22Rv1 (cell line): ENCODE results near the gene CRISP1.
A peak's percentile ranks its signal among the peaks of the same experiment; 100 is the strongest.

Source experiments
- H3K27ac ChIP-seq: fragments of 450-650 bp; 2 replicates; pipeline ENCODE4 v1.5.1; 2017
- ZFX ChIP-seq: fragments of 450-650 bp; IDR thresholded peaks from 2 replicates; pipeline ENCODE4 v1.6.1; 2017; ENCODE audit warnings: antibody characterized with exemption, borderline replicate concordance
- TF ChIP-seq, protein P1 (sequence below): fragments of 450-650 bp; IDR thresholded peaks from 2 replicates; pipeline ENCODE4 v1.5.1; 2017; ENCODE audit warnings: mild to moderate bottlenecking

The CRISP1 gene

DNA sequence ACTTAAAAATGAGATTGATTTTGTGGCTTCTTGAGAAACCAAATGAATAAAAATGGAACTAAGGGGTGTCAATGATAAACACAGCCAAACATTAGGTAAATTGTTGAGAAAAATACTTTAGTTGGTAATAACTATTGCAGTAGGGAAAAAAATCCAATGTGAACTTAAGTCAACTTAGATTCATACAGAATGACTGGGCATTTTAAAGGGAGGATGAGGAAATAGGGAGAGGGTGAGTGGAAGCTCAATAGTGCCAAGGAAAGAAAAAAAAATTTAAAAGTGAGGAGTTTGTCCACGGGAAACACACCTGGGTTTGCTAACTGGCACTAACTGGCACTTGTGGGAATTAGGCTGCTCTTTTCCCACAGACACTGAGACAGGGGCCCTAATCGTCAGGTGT, 53.1 kb downstream of the CRISP1 start:
- no peak overlapping the region for H3K27ac ChIP-seq
- no peak for TF ChIP-seq ZFX
- TF ChIP-seq, protein P1, sequence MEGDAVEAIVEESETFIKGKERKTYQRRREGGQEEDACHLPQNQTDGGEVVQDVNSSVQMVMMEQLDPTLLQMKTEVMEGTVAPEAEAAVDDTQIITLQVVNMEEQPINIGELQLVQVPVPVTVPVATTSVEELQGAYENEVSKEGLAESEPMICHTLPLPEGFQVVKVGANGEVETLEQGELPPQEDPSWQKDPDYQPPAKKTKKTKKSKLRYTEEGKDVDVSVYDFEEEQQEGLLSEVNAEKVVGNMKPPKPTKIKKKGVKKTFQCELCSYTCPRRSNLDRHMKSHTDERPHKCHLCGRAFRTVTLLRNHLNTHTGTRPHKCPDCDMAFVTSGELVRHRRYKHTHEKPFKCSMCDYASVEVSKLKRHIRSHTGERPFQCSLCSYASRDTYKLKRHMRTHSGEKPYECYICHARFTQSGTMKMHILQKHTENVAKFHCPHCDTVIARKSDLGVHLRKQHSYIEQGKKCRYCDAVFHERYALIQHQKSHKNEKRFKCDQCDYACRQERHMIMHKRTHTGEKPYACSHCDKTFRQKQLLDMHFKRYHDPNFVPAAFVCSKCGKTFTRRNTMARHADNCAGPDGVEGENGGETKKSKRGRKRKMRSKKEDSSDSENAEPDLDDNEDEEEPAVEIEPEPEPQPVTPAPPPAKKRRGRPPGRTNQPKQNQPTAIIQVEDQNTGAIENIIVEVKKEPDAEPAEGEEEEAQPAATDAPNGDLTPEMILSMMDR, result no peak

DNA sequence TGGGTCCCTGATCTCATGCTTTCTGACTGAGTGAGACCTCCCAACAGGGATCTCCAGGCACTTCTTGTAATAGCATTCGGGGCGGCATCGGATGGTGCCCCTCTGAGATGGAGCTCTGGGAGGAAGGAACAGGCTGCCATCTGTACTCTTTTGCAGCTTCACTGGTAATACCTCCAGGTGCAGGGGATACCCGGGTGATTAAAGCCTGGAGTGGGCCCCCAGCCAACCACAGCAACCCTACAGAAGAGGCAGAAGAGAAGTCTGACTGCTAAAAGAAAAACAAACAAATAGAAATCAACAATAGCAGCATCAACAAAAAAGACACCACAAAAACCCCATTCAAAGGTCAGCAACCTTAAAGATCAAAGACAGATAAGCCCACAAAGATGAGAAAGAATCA, 60.2 kb downstream of the CRISP1 start:
- no peak overlapping the region for H3K27ac ChIP-seq

DNA sequence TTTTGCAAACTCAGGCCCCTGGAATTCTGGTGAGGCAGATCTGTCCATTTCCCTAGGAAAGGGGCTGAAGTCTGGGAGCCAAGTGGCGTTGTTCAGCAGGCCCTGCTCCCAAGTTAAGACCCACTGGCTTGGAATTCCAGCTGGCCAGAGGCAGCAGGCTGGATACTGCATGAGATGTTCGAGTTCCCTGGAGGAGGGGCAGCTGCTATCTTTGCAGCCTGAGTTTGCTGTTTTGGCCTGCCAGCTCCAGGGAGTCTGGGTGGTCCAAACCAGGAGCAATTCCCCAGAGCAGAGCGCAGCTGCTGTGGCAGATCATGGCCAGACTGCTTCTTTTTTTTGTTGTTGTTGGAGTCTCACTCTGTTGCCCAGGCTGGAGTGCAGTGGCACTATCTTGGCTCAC, 61.1 kb downstream of the CRISP1 start:
- no peak overlapping the region for H3K27ac ChIP-seq
- TF ChIP-seq, protein P1, result no peak
- TF ChIP-seq ZFX, result no peak

More for the DNA sequence above, 60.2 kb downstream of the CRISP1 start:
- TF ChIP-seq ZFX, result no peak
- TF ChIP-seq, protein P1, result no peak

DNA sequence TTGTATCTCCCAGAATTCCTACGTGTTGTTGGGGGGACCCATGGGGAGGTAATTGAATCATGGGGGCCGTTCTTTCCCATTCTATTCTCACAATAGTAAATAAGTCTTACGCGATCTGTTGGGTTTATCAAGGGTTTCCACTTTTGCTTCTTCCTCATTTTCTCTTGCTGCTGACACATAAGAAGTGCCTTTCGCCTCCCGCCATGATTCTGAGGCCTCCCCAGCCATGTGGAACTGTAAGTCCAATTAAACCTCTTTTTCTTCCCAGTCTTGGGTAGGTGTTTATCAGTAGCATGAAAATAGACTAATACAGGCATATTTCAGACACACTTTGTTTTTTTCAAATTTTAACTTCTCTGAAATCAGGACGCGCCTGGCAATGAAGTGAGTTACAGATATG, 64.8 kb downstream of the CRISP1 start:
- TF ChIP-seq, protein P1, result no peak
- no peak for TF ChIP-seq ZFX
- no peak overlapping the region for H3K27ac ChIP-seq

DNA sequence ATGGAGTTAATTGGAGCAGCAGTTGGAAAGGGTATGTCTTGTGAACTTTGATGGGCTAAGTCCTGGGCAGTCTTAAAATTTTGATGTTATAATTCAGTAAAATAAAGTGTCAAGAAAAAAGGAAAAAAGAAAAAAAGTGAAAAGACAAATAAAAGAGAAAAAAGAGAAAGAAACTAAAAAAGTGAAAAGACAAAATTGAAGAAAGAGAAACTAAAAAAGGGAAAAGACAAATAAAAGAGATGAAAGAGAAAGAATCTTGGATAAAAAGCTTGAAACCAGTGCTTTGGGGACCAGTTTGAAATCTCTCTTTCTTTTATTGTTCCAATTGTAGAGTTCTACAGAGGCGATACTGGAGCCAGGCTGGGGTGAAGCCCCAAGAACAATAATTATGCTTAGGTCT, 67.2 kb downstream of the CRISP1 start:
- no peak overlapping the region for H3K27ac ChIP-seq
- TF ChIP-seq, protein P1, result no peak
- TF ChIP-seq ZFX, result no peak

DNA sequence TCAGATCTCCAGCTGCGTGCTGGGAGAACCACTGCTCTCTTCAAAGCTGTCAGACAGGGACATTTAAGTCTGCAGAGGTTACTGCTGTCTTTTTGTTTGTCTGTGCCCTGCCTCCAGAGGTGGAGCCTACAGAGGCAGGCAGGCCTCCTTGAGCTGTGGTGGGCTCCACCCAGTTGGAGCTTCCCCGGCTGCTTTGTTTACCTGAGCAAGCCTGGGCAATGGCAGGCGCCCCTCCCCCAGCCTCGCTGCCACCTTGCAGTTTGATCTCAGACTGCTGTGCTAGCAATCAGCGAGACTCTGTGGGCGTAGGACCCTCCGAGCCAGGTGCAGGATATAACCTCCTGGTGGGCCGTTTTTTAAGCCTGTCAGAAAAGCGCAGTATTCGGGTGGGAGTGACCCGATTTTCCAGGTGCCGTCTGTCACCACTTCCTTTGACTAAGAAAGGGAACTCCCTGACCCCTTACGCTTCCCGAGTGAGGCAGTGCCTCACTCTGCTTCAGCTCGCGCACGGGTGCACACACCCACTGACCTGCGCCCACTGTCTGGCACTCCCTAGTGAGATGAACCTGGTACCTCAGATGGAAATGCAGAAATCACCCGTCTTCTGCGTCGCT, 69.4 kb downstream of the CRISP1 start:
- peak overlapping the region; percentile 46 for H3K27ac ChIP-seq

DNA sequence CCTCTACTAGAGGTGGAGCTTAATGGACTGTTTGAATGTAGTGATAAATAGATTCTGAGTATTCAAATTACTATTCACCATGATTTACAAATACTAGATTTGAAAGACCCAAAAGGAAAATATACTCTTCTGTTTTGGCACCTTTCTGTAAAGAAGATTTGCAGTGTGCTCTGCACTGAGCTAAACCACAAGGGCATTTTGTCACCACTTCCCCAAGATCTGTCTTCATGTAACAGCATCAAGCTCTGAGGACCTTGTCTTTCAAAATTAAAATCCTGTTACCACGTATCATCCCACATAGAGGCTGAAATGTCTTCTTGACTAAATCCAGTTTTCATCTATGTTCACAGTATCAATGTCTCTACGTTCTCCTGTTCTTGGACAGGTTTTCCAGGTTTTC, 76.0 kb downstream of the CRISP1 start:
- TF ChIP-seq, protein P1, result no peak
- TF ChIP-seq ZFX, result no peak
- no peak overlapping the region for H3K27ac ChIP-seq

DNA sequence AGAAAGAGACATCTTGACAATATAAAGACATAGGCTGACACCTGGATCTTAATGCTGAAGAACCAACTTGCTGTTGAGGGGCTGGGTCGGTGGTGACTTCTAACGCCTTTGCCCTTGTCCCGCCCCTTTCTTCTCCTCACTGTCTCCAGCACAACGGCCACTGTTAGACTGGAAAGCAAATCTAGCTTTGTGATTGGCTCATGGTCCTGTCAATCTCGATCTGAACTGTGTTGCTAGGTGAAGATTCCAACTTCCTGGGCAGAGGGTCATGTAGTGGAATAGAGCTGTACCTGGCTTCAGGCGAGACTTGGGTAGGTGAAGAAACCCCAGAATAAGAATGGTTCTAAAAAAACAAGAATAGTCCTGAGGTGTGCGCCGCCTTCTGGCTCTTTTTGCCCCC, 79.2 kb downstream of the CRISP1 start, which contains the start of gene PGK2:
Gene PGK2, minus strand, starts transcription at position 110 of the 400 bp plus-strand sequence. Its CDS starts 98 bp downstream, at position 12.
- no peak within 1 kb of the TSS for H3K27ac ChIP-seq
- TF ChIP-seq, protein P1, result no peak
- TF ChIP-seq ZFX, result no peak
